Measurements from ENCODE around the gene PRKAR1A.

GRCh38 chr17:68577497-68577821, 65.2 kb downstream of the PRKAR1A start:
- TF ChIP-seq CTCF (IDR thresholded peaks at IDR 0.05), result no peak
- TF ChIP-seq POLR2A (IDR thresholded peaks at IDR 0.05), result no peak
- TF ChIP-seq POLR2AphosphoS5 (IDR thresholded peaks at IDR 0.05), result no peak

Data from gastroesophageal sphincter (tissue), 3 donors.